H1 (cell line): Measurements from ENCODE around the gene CLNS1A. TPM values are rescaled to one million over a fixed set of nuclear protein-coding genes. Genes with fewer than 3 reads are reported as not detected.

Experiments
- CBX8 ChIP-seq: fragments of 300-800, 300-1000 bp; sonication (generic); IDR thresholded peaks from 2 replicates; pipeline ENCODE4 v1.7.1; 2016; ENCODE audit warnings: low read depth, low read length, borderline replicate concordance
- CHD7 ChIP-seq: fragments of 300-600 bp; sonication (generic); IDR thresholded peaks from 2 replicates; pipeline ENCODE4 v1.7.1; 2012; ENCODE audit warnings: low read length, moderate library complexity, mild to moderate bottlenecking, inconsistent platforms; ENCODE audit not compliant: insufficient replicate concordance
- CREB1 ChIP-seq: IDR thresholded peaks from 2 replicates; pipeline ENCODE4 v1.6.1; 2012; ENCODE audit warnings: inconsistent platforms
- CTCF ChIP-seq, 3 experiments: IDR thresholded peaks; 1 replicate in 2 of 3; 2 replicates in 1 of 3; pipeline versions ENCODE4 v1.5.1 to v1.6.1; 2011; ENCODE audit warnings: low read length in 3 of 3, mild to moderate bottlenecking in 3 of 3, inconsistent platforms in 2 of 3, low read depth in 1 of 3, moderate library complexity in 1 of 3; ENCODE audit not compliant: insufficient read depth in 1 of 3; ENCODE audit errors: control extremely low read depth in 1 of 3
- EGR1 ChIP-seq: IDR thresholded peaks from 2 replicates; pipeline ENCODE4 v1.6.1; 2011; ENCODE audit warnings: low read depth, low read length, borderline replicate concordance
- FOSL1 ChIP-seq: IDR thresholded peaks from 2 replicates; pipeline ENCODE4 v1.6.1; 2011; ENCODE audit warnings: mild to moderate bottlenecking, low read depth, low read length, moderate library complexity; ENCODE audit not compliant: insufficient read depth
- HDAC6 ChIP-seq: IDR thresholded peaks from one replicate; pipeline ENCODE4 v1.7.1; 2012; ENCODE audit warnings: low read depth, mild to moderate bottlenecking, inconsistent platforms, low read length, moderate library complexity
- KDM5A ChIP-seq: fragments of 200-600 bp; IDR thresholded peaks from 2 replicates; pipeline ENCODE4 v1.7.1; 2012; ENCODE audit warnings: mild to moderate bottlenecking, low read length, inconsistent platforms, mixed read lengths
- SAP30 ChIP-seq: fragments of 300-600 bp; sonication (generic); IDR thresholded peaks from 2 replicates; pipeline ENCODE4 v1.7.1; 2012; ENCODE audit warnings: low read length, moderate library complexity, mild to moderate bottlenecking, inconsistent platforms; ENCODE audit not compliant: insufficient read depth, insufficient replicate concordance
- SP2 ChIP-seq: IDR thresholded peaks from 2 replicates; pipeline ENCODE4 v1.6.1; 2012; ENCODE audit warnings: mild to moderate bottlenecking, low read length, inconsistent platforms
- polyA plus RNA-seq, 7 experiments: library from polyadenylated mRNA; depleted of rRNA in 3 of 7; stranded (reverse) in 5 of 7; unstranded in 2 of 7; fragments of >200 nt in 5 of 7; fragments of 200-250 nt in 2 of 7; gene quantifications; 1 replicate in 5 of 7; 2 replicates in 1 of 7; 4 replicates in 1 of 7; pipeline versions ENCODE4 v1.2.1 to v1.2.3, GENCODE V29; 2011 to 2013; ENCODE audit warnings: missing spikeins in 2 of 7, mixed read lengths in 2 of 7
- total RNA-seq: library from RNA; stranded (reverse); fragmentation: NEBNext Ultra II Directional; extraction: Animal tissue kit (Norgen Biotek cat#: 25700); gene quantifications from 2 replicates; pipeline ENCODE4 v1.2.1, GENCODE V29; 2021

CLNS1A gene
- total and polyA plus RNA-seq, 2 of the 8 experiments (the other 6 are each of a cell fraction or from before 2014, with no cell fraction given), result 136 to 177 TPM

- TF ChIP-seq CHD7, result no peak
- TF ChIP-seq CBX8, result no peak
- no peak for TF ChIP-seq CTCF (IDR thresholded peaks at IDR 0.05; ENCODE audit: control extremely low read depth in 1 of 3, insufficient read depth in 1 of 3, low read depth in 1 of 3, low read length in 3 of 3)
- TF ChIP-seq FOSL1, result no peak
- TF ChIP-seq KDM5A, result no peak
- no peak for TF ChIP-seq SAP30
- no peak for TF ChIP-seq CREB1
- TF ChIP-seq SP2, result no peak
- TF ChIP-seq EGR1, result no peak
- TF ChIP-seq HDAC6, result no peak
Measured at GRCh38 chr11:77593883-77594282, 43.7 kb downstream of the CLNS1A start (continued).
